Ureter (tissue), 1 donor: ENCODE results near the gene UHMK1. TPM values are rescaled to one million over a fixed set of nuclear protein-coding genes. Genes with fewer than 3 reads are reported as not detected.

Experiments used
- DNase-seq: peaks from one replicate; pipeline ENCODE4 v3.0.0-alpha.2; 2020; ENCODE audit warnings: low spot score
- total RNA-seq: library from RNA; stranded (reverse); gene quantifications from one replicate; pipeline ENCODE4 v1.2.4, GENCODE V29; 2023
- donor health status: DM: yes; HTN: yes; CAD: no.

UHMK1 gene
- total RNA-seq, 1 donor from 2014 or later = 49.7 TPM

DNA sequence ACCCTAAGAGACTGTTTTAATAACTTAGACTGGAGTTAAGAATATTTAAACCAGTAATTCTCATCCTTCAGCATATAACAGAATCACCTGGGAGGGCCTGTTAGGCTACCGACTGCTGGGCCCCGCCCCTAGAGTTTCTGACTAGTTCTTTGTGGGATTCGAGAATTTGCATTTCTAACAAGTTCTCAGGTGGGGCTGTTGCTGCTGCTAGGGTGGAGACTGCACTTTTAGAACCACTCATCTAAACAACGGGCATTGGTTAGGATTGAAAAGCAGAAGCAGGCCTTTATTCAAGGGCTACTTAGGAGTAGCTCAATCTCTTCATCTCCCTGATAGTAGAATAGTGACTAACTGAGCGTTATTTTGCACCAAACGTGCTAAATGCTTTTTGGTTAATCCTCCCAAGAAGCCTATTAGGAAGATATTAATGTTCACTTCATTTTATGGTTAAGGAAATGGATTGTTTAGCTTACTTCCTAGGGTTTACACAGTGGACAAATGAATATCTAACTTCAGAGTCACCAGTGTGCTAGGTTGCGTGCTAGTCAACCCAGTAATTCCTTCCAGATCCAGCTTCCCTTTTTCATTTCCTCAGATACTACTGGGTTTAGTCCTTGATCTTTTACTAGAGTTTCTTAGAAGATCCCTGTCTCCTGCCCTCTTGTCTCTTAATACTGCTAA, 32.8 kb downstream of the UHMK1 start:
- DNase-seq = no peak

DNA sequence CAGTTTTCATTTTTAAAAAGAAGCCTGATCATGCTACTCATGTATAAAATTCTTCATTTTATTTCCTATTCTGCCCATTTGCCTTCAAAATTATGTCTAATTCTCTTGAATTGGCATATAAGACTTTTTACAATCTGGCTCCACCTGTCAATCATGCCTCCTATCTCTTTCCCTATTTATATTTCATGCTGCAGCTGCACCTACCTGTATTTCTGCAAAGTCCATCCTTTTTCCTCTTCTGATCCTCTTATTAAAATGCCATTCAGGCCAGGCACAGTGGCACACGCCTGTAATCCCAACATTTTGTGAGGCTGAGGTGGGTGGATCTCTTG, 33.3 kb downstream of the UHMK1 start:
- DNase-seq = no peak

DNA sequence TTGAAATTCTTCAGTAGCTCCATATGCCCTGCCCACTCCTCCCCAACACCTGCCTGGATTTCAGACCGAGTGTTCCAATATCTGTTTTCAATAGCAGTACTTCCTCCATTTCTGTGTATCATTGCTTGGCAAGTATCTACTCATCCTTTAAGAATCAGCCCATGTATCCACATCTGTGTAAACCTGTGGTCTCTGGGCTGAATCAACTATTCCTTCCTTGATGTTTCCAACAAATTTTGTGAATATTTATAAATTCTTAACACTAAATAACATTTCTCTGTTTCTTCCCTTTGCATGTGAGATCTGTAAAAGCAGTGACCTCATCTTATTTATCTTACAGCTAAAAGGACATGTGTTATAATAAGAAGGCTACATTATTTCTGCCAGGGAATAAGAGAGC, 37.9 kb downstream of the UHMK1 start:
- no peak for DNase-seq

DNA sequence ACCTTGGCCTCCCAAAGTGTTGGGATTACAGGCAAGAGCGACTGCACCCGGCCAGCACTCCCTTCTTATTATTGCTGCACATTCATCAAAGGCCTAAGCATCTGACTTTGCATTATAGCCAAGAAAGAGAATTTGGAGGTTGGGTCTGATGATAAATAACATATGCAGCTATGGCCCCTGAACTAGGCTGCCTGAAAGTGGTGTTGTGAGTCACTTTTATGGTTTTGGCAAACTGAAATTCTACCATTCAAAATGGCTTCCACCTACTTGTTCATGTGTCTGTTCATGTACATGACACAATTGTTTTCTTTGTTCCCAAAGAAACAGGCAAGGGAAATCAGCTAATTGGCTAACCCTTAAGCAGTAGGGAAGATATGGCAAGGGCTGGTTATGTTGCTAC, 38.9 kb downstream of the UHMK1 start:
- no peak for DNase-seq

DNA sequence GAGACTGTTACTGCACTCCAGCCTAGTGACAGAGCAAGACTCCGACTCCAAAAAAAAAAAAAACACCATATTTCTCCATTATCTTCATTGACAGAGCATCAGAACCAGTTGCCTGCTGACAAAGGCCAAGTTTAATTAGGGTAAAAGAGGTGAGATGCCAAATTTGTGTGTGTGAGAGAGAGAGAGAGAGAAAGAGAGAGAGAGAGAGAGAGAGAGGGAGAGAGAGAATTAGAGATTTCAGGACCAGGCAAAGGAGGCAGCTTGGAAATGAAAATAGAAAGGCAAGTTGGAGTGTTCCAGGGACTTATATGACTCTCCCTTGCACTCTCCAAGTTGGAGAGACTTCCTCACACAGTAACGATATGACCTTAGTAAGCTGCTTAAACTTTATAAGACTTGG, 39.6 kb downstream of the UHMK1 start:
- DNase-seq = no peak

DNA sequence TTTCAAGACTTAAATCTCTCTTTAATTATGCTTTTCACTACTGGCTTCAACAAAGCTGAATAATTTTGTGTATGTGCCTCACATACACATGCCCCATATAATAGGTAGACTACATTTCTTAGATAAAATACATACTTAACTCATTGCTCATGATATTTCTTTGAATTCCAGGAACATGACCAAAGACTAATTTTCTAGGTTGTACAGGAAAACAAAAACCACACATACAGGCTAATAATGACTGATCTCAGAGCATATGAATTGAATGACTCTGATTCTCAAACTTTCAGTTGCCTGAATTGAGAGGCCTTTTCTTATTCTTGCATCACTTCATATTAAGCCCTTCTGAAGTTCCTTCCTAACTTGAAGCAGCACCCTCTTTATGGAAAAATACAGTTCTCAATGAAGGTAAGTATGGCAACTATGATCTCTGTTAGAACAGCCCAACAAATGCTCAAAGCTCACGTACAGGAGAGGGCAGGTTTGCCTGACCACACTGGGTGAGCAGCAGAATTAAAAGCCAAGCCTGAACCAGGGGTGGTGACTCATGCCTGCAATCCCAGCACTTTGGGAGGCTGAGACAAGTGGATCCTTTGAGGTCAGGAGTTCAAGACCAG, 41.3 kb downstream of the UHMK1 start:
- DNase-seq = no peak

DNA sequence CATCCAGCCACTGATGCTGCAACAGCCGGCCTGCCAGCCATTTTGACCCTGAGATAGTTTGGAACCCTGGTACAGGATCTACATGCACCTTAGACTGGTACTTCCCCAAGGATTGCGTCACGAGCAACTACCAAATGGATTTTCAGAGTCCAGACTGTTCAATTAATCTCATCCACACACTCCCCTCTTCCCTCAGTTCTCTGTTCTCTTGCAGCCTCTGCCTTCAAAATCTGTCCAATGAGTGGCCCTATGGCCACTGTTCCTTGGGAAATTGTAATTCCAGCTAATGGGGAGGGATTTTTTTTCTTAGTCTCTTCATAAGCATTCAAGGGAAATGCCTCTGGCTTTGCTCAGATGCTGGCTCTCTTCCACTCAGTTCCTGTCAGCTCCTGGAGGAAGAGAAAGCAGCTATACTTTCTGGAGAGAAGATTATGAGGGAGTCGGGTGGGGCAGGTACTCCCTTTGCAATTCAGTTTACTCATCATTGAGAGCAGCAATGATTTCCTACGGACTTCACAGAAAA, 44.1 kb downstream of the UHMK1 start:
- DNase-seq = no peak

DNA sequence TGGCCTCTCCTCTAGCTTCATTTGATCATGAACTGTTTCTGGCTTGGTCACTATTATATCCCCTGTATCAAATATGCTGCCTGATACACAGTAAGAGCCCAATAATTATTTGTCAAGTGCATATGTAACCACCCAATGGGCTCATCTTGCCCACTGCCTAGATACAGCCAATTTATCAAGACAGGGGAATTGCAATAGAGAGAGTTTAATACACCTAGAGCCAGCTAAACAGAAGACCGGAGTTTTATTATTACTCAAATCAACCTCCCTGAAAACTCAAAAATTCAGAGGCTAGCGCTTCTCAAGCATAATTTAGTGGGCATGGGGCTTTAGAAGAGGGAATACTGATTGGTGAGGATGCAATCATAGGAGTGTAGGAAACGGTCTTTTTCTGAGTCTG, 45.6 kb downstream of the UHMK1 start:
- no peak for DNase-seq

DNA sequence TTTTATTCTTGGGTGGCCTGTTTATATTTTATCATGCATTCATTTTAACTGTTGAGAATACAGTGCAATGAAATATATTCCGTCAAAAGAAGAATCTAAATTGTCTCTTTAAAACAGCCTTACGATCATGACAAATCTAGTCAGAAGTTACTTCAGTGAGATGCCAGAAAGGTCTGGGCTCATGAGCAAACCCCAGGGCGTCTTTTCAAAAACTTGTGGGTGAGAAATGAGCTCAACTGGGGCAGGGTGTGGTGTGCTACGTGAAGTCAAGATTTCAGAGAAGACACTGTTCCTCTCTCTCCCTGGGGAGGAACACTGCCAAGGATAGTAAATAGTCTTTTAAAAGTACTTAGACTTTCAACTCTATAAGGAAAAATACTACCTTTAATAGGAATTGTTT, 50.6 kb downstream of the UHMK1 start:
- DNase-seq = no peak

DNA sequence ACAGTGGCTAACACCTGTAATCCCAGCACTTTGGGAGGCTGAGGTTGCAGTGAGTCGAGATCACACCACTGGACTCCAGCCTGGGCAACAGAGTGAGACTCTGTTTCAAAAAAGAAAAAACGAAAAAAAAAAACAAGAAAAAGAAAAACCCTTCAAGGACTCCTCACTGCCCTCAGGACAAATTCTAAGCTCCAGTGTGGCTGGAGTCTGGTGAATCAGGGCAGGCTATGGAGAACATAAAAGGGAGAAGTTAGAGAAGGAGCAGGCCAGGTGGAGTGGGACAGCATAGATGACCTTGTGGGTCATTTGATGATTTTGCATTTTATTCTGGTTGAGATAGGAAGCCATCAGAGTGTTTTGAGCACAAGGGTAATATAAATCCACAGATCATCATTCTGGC, 51.4 kb downstream of the UHMK1 start:
- no peak for DNase-seq

DNA sequence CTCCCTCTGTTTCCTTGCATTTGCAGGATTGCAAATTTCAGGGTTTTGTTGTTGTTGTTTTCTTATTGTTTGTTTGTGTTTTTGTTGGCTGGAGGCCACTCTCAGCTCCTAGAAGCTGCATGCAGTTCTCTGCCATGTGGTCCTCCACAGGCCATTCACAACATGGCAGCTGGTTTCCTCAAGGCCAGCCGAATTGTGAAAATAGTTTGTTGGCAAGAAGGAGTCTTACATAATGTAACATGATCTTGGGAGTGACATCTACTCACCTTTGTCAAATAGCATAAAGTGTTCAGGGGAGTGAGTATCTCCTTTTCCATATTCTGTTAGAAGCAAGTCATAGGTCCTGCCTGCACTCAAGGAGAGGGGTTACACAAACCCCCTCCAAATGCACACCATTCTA, 53.3 kb downstream of the UHMK1 start:
- DNase-seq = no peak

DNA sequence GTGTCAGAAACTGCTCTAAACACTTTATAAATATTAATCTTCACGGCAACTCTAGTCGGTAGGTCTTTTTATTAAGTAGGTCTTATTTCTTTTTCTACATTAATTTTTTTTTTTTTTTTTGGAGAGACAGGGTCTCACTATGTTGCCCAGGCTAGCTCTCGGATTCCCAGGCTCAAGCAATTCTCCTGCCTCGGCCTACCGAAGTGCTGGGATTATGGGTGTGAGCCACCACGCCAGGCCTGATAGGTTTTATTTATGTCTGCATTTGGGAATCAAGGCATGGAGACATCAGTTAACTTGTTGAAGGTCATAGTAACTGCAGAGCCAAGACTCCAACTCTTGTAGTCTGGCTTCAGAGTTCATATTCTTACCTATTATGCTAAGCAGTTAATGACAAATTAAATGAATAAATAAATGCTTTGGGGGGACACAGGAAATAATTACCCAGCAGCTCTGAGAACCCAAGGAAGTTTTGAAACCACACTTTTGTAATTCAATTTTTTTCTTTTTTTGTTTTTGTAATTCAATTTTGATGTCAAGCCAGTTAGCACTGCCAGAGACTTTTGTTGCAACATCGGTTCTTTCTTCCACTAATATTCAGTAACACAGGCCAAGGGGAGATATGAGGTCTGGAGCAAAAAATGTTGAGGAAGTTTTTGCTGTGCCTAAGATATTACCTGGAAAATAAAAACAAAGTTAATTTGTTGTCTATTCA, 54.5 kb downstream of the UHMK1 start:
- DNase-seq = no peak

DNA sequence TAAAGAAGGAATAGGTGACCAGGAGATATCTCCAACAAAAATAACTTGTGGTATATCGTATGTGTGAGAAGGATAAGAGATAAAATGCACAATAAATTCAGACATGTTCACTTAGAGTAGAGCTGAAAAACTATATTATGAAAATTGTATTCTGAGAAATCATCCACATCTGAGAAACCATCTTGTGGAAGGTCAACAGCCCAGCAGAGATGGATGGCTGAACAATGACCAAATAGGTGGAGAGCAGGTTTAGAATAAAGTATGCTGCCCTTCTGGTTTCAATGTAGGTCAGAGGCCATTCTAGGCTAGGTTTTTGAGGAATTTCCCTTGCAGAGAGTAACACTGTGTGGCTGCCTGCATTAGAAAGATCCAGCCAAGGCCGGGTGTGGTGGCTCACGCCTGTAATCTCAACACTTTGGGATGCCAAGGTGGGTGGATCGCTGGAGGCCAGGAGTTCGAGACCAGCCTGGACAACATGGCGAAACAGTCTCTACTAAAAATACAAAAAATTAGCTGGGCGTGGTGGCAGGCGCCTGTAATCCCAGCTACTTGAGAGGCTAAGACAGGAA, 55.1 kb downstream of the UHMK1 start:
- no peak for DNase-seq

DNA sequence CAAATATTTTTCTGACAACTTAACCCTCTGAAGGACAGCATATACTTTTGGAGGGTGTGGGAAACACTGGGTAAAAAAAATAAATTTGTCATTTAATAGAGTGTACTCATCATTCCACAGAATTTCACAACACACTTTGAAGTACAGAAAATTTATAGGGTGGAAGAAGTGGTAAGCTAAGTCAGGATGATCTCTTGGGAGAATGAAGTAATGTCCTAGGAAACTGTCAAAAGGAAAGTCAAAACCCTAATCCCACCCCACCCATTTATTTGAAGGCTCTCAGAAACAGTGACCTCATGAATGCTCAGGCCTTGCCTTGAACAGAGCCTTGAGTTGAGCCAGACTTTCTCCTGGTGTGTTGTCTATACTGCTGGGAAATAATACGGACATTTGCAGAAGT, 56.6 kb downstream of the UHMK1 start:
- no peak for DNase-seq

DNA sequence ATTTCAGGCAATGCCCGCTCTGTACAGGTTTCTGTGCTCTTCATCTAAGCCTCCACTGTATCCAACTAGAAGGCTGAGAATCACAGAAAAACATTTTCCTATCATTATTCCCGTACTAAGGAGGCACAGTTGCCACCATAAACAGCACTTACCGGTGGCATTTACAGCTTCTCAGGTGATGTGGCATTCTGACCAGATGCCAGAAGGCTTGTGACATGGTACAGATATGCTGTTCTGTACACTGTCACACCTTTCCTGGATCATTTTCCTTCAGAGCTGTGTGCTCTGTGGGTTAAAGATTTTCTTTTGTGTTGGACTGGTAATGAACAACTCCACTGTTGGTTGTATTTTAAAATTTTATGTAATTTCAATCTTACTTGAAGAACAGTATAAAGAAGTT, 59.9 kb downstream of the UHMK1 start:
- DNase-seq = no peak

DNA sequence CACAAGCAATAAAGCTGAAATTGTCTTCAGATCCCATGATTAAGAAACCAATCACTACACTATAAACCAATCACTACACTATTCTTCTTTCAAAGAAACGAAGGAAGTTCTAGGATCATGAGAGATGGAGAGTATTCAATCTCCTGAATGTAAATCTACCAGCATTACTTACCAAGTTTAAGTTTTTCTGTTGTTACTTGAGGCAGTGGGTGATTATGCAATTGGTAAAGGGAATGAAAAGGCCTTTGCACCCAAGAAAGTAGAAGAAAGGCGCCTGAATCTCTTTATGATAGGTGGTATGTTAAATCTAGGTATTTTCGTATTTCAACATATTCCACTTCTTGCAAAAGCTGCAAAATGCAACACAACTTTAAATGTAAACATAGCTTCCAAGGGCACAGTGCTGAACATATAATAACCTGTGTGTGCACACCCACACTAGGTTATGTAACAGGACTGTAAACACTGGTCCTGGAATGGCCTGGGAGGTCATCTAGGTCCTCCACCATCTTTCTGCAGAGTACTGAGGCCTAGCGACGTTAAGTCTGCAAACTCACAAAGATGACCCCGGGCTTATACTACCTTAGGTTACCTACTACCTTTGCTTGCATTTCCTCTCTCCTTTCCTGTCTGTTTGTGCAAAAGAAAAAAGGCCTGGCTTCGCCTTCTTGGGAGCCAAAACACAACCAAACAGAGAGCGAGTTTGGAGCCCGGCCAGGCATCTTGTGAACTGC, 62.9 kb downstream of the UHMK1 start:
- no peak for DNase-seq

DNA sequence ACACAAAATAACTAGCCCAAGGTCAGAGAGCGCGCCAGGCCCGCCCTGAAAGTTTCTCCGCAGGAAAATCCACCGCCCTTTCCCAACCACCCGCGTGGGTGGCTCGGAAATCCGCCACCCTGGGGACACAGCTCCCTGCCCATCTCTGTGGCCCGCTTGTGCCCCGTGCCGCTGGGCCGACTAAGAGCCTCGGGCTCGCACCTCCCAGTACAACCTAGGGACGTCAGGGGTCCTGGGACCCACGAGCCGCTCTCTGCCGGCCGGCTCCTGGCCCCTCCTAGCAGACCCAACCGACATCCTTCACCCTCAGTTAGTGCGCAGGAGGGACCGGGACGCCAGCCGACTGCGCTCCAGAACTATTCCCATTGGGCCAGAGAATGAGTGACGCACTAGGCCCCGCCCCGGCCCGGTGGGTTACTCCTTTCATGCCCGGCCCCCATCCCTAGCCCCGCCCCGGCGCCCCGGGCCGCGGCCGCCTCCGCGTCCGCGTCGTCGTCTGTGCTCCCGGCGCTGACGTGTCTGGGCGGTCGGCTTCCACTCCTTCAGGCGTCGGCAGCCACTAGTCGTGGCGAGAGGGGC, 63.5 kb downstream of the UHMK1 start:
- peak; percentile 98 for DNase-seq

DNA sequence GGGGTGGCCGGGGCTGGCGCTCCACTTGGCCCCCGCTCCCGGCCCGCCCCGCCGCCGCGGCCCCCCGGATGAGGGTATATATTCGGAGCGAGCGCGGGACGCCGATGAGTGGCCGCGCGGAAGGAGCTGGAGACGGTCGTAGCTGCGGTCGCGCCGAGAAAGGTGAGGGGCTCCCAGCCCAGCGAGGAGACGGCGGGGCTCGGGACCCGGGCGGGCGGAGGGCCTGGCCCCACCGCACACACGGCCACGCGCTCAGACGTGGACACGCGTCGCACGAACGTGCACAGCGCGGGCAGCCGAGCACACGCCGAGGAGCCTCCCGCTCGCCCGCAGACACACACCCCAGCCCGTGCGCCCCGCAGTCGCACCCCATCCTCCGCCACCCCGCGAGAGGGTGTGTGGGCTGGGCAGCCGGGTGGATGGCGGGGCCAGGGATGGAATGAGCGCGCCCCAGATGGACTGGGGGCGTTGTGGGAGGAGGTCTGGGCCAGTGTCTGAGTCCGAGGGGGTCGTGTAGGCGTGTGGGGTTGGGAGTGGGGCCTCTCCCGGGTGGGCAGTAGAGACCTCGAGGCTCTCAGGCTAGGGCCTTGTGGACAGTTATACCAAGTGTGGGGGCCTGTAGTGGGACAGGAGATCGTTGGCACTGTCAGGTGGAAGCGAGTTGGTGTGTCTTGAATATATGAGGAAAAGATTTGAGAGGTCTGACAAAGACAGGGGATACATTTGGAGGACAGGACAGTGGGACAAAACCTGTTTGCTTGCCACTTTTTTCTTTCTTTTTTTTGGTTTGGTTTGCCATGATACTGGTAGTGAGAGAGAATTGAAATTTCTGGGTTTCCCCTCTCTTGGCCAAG, 64.2 kb downstream of the UHMK1 start, which contains the start of gene UAP1:
UAP1 (plus strand) TSS at position 107 of the 854 bp plus-strand sequence. CDS start 4,347 bp downstream, outside the sequence.
- DNase-seq = peak; percentile 48

DNA sequence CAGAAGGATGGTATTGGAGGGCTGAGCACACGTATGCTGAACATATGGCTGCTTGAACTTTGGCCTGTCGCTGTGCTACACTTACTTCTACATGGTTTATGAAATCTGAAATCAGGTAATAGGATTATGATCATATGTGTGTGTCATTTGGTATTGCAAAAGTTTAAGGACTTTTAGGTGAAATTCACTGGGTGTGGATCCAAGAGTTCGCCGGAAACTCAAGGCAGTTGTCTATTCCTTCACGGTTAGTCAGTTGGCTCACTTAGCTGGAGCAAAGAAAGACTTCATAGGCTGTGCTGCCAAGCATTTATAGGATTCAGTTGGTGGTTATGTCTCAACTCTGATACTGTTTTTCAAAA, 64.8 kb downstream of the UHMK1 start:
- no peak for DNase-seq

DNA sequence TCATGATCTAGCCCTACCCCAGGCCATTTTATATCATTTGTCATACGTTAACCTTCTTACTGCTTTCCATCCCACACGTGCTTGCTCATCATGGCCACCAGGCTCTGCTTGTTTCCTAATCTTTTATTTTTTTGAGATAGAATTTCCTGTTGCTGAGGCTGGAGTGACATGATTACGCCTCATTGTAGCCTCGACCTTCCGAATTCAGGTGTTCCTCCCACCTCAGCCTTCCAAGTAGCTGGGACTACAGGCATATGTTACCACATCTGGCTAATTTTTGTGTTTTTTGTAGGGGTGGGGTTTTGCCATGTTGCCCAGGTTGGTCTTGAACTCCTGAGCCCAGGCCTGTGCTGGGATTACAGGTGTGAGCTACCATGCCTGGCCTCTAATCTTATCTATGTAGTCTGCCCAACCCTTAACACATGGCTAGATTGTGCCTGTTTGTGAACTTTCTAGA, 67.2 kb downstream of the UHMK1 start:
- DNase-seq = no peak

DNA sequence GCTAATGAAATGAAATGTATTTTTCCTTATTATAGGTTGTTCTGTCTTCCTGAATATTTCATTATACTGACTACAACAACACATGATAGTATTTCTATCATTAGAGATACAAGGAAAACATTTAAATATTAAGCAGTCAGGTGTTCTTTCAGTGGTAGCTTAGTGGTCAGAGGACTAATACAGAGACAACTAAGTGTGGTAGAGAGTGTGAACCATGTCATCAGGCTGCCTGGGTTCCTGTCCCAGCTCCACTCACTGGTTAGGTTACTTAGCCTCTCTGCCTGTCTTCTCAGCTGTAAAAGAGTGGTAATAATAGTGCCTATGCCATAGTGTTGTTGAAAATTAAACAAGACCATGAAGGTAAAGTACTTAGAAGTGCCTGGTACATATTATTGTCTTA, 67.8 kb downstream of the UHMK1 start:
- DNase-seq = no peak
